Posterior cingulate gyrus (tissue), 11 donors: ENCODE results near the gene IGFBP7.

Source experiments
- DNase-seq, 10 donors: peaks; one replicate each; pipeline versions ENCODE4 v3.0.0 to v3.0.0-alpha.2; 2020 to 2021; ENCODE audit warnings: mixed read lengths in 3 of 10
- intact Hi-C: fragments of 100-400 bp; cut with DNase I; formaldehyde crosslinking; loops from one replicate; pipeline ENCODE4 v1.15.1; 2023

The IGFBP7 gene

GRCh38 chr4:57132743-57133137 is 22.6 kb upstream of the IGFBP7 start:
- DNase-seq = no peak
- intact Hi-C loops = no loop called here

- peak in 6 of 10 donors; percentile 34 to 91 (median 64) for DNase-seq
- intact Hi-C loops = no loop called here
Observed at GRCh38 chr4:57131849-57132742, 21.9 kb upstream of the IGFBP7 start.

- intact Hi-C loops = no loop called here
- DNase-seq = no peak
Observed at GRCh38 chr4:57129477-57129876, 19.3 kb upstream of the IGFBP7 start.

GRCh38 chr4:57127361-57127760 is 17.2 kb upstream of the IGFBP7 start:
- no peak for DNase-seq
- intact Hi-C loops = no loop called here

GRCh38 chr4:57125996-57126395 is 15.8 kb upstream of the IGFBP7 start:
- intact Hi-C loops = no loop called here
- DNase-seq = no peak

GRCh38 chr4:57124145-57124544 is 14.0 kb upstream of the IGFBP7 start:
- no peak for DNase-seq
- intact Hi-C loops = no loop called here

- intact Hi-C loops = no loop called here
- DNase-seq = no peak
Observed at GRCh38 chr4:57122959-57123358, 12.8 kb upstream of the IGFBP7 start.

GRCh38 chr4:57119054-57119651 is 9.0 kb upstream of the IGFBP7 start:
- DNase-seq = peak in 3 of 10 donors; percentile 18 to 86 (median 72)
- intact Hi-C loops = no loop called here

- no peak for DNase-seq
- intact Hi-C loops = no loop called here
Observed at GRCh38 chr4:57117491-57117890, 7.3 kb upstream of the IGFBP7 start.

- intact Hi-C loops = no loop called here
- no peak for DNase-seq
Observed at GRCh38 chr4:57116245-57116644, 6.1 kb upstream of the IGFBP7 start.

- intact Hi-C loops = no loop called here
Observed at GRCh38 chr4:57114973-57115372, 4.8 kb upstream of the IGFBP7 start.

GRCh38 chr4:57113870-57114269 is 3.7 kb upstream of the IGFBP7 start:
- DNase-seq = peak in 1 of 10 donors; percentile 79

More at GRCh38 chr4:57114973-57115372, 4.8 kb upstream of the IGFBP7 start:
- DNase-seq = no peak

GRCh38 chr4:57110640-57111511 is 691 bp upstream of the IGFBP7 start:
- intact Hi-C loops = no loop called here
- DNase-seq = peak in 4 of 10 donors; percentile 17 to 78 (median 27)

More at GRCh38 chr4:57113870-57114269, 3.7 kb upstream of the IGFBP7 start:
- intact Hi-C loops = no loop called here

GRCh38 chr4:57109411-57109846 is 756 bp downstream of the IGFBP7 start:
- no peak for DNase-seq
- intact Hi-C loops = no loop called here

GRCh38 chr4:57106181-57106580 is 4.0 kb downstream of the IGFBP7 start:
- no peak for DNase-seq
- intact Hi-C loops = no loop called here

GRCh38 chr4:57104706-57105560 is 5.3 kb downstream of the IGFBP7 start:
- DNase-seq = no peak
- intact Hi-C loops = no loop called here

- intact Hi-C loops = no loop called here
- no peak for DNase-seq
Observed at GRCh38 chr4:57103051-57103450, 7.1 kb downstream of the IGFBP7 start.

- no peak for DNase-seq
- intact Hi-C loops = no loop called here
Observed at GRCh38 chr4:57102050-57102624, 8.0 kb downstream of the IGFBP7 start.

GRCh38 chr4:57100979-57101651 is 9.1 kb downstream of the IGFBP7 start:
- DNase-seq = no peak
- intact Hi-C loops = no loop called here
